Duodenal mucosa (tissue), 2 donors: ENCODE data around the gene PALS2.

Experiments used
- H3K27ac ChIP-seq: one replicate; pipeline ENCODE4 v1.7.0; 2013; ENCODE audit warnings: low read depth, low read length
- H3K27me3 ChIP-seq, 2 donors: one replicate each; pipeline ENCODE4 v1.7.0; 2013; ENCODE audit warnings: low read length in 2 of 2, control low read depth in 1 of 2; ENCODE audit not compliant: insufficient read depth in 2 of 2, control insufficient read depth in 1 of 2
- H3K36me3 ChIP-seq, 2 donors: one replicate each; pipeline ENCODE4 v1.7.0; 2013; ENCODE audit warnings: low read length in 2 of 2, control low read depth in 1 of 2; ENCODE audit not compliant: insufficient read depth in 2 of 2, control insufficient read depth in 1 of 2
- H3K4me1 ChIP-seq, 2 donors: one replicate each; pipeline ENCODE4 v1.7.0; 2013; ENCODE audit warnings: low read length in 2 of 2, control low read depth in 1 of 2; ENCODE audit not compliant: insufficient read depth in 2 of 2, control insufficient read depth in 1 of 2
- H3K4me3 ChIP-seq, 2 donors: one replicate each; pipeline ENCODE4 v1.7.0; 2013; ENCODE audit warnings: low read length in 2 of 2, low read depth in 1 of 2
- H3K9ac ChIP-seq, 2 donors: one replicate each; pipeline ENCODE4 v1.7.0; 2013; ENCODE audit warnings: low read length in 2 of 2, low read depth in 1 of 2
- H3K9me3 ChIP-seq, 2 donors: one replicate each; pipeline ENCODE4 v1.7.0; 2013; ENCODE audit warnings: low read length in 2 of 2, control low read depth in 1 of 2; ENCODE audit not compliant: control insufficient read depth in 1 of 2

The PALS2 gene, protein sequence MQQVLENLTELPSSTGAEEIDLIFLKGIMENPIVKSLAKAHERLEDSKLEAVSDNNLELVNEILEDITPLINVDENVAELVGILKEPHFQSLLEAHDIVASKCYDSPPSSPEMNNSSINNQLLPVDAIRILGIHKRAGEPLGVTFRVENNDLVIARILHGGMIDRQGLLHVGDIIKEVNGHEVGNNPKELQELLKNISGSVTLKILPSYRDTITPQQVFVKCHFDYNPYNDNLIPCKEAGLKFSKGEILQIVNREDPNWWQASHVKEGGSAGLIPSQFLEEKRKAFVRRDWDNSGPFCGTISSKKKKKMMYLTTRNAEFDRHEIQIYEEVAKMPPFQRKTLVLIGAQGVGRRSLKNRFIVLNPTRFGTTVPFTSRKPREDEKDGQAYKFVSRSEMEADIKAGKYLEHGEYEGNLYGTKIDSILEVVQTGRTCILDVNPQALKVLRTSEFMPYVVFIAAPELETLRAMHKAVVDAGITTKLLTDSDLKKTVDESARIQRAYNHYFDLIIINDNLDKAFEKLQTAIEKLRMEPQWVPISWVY

DNA sequence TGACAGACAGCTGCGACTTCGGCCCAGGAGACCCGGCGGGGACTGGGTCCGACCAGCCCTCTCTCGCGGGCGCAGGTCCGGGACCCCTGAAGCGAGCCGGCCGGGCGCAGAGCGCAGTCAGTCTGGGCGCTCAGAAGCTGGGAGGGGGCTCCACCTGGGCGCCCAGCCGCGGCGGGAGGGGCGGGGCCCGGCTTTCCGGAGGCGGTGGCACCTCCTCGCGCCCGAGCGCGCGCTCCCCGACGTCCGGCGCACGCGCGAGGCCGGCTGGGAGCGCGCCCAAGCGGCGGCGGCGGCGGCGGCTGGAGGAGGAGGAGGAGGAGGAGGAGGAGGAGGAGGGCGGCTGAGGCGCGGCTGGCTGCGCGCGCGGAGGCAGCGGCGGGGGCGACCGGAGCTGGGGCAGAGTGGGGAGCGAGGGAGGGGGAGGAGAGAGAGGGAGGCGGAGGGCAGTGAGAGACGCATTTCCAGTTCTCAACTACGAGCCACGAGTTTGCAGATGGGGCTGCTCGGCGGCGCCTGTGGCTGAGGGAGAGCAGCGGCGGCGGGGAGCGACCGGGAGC, at the start of gene PALS2:
TSS of gene PALS2 (plus strand) at position 456 of the 557 bp plus-strand sequence. CDS start 50,216 bp downstream, outside the sequence.
- H3K27ac ChIP-seq = no peak within 1 kb of the TSS

DNA sequence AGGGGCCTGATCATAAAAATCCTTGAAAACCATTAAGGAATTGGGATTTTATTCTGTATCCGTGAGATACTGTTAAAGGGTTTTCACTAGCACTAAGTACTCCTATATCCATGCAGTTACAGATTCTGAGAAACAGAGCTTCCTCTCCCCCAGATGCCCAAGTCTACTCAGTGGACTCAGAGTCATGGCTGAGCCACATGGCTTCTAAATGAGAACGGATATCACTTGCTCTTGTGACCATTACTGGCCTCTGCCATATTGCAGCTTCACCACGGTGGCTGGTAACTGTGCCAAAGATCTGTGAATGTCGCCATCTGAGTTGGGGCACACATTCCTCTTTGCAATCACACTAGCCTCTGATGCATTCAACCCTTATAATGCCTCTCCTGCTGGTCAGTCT, 42.0 kb upstream of the PALS2 start:
- Histone ChIP-seq H3K4me1 (no peaks in the 10 kb centered on the region), H3K4me3 (no peak overlapping the region), H3K27ac (no peak overlapping the region), H3K9me3 (no peaks in the 10 kb centered on the region), H3K36me3 (no peaks in the 10 kb centered on the region), H3K9ac (no peak overlapping the region), H3K27me3 (peaks cover 0 to 4% of the 10 kb centered on the region in 2 donors)

More for the DNA sequence above, at the start of gene PALS2:
- H3K27me3 ChIP-seq = peaks cover 5 to 39% of the 10 kb centered on the region in 2 donors
- H3K9ac ChIP-seq = peak within 1 kb of the TSS; percentile 61 to 65
- no peaks in the 10 kb centered on the region for H3K9me3 ChIP-seq
- H3K36me3 ChIP-seq = no peaks in the 10 kb centered on the region
- peak within 1 kb of the TSS; percentile 78 to 88 for H3K4me3 ChIP-seq
- H3K4me1 ChIP-seq = peaks cover 10 to 25% of the 10 kb centered on the region in 2 donors

DNA sequence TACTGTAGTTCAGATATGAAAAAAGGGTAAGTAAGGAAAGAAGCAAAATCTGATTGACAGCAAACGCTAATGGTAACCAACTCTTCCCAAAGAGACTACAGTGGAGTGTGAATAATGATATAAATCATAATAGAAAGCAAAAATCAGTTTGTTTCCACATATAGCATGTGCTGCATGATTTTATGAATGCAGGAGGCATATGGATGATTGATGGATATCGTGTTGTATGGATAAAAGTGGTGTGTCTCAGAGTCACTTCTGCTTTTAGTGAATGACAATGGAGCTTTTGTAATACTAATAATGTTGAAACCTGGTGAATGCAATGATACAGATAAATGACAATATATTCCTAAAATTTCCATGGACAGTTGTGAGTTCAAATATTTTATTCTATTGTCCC, 36.6 kb upstream of the PALS2 start:
- Histone ChIP-seq H3K4me1 (no peaks in the 10 kb centered on the region), H3K27me3 (peaks cover 0 to under 1% of the 10 kb centered on the region in 2 donors), H3K4me3 (no peak overlapping the region), H3K36me3 (no peaks in the 10 kb centered on the region), H3K9ac (no peak overlapping the region), H3K27ac (no peak overlapping the region), H3K9me3 (no peaks in the 10 kb centered on the region)

DNA sequence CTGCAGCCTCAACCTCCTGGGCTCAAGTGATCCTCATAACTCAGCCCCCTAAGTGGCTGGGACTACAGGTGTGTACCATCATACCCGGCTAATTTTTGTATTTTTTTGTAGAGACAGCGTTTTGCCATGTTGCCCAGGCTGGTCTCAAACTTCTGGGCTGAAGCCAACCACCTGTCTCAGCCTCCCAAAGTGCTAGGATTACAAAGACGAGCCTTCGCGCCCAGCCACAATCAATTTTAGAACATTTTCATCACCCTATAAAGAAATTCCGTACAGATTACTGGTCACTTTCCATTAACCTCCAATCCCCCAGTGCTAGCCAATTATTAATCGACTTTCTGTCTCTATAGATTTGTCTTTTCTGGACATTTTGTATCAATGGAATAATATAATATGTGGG, 32.3 kb upstream of the PALS2 start:
- no peaks in the 10 kb centered on the region for H3K36me3 ChIP-seq
- no peak overlapping the region for H3K9ac ChIP-seq
- H3K27me3 ChIP-seq = no peaks in the 10 kb centered on the region
- H3K9me3 ChIP-seq = no peaks in the 10 kb centered on the region
- H3K4me1 ChIP-seq = no peaks in the 10 kb centered on the region
- H3K27ac ChIP-seq = no peak overlapping the region
- no peak overlapping the region for H3K4me3 ChIP-seq

DNA sequence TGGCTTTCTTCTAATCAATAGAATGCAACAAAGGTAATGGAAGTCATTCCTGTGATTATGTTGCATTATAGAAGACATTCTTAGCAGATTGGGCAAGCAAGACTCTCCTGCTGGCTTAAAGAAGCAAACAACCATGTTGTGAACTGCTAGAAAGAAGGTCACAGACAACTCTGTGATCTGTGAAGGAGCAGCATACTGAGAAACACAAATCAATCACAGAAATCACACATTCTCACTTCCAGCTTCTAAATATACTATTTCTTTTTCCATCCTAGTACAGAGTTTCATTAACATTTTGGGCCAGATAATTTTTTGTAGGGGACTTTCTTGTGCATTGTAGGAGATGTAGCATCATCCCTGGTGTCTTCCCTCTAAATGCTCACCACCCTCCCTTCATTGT, 28.0 kb upstream of the PALS2 start:
- Histone ChIP-seq H3K4me1 (no peaks in the 10 kb centered on the region), H3K36me3 (no peaks in the 10 kb centered on the region), H3K4me3 (no peak overlapping the region), H3K27ac (no peak overlapping the region), H3K27me3 (peaks cover 0 to 3% of the 10 kb centered on the region in 2 donors), H3K9me3 (no peaks in the 10 kb centered on the region), H3K9ac (no peak overlapping the region)

DNA sequence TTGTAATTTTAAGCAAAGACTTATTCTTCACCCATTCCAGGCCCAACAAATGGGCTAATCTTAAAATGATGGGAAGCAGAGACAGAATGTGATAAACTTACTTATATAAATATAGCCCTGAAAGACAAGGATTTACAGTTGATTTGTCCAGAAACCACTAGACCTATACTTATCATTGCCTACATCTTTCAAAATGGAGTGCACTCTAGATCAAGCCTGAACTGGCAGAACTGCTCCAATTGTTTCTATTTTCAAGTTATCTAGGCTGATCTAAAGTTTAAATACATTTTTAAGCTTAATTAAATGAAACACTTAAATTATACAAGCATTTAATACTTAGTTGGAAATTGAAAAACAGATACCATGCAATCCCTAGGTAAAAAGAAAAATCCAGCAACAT, 24.9 kb upstream of the PALS2 start:
- Histone ChIP-seq H3K27ac (no peak overlapping the region), H3K4me1 (no peaks in the 10 kb centered on the region), H3K27me3 (peaks cover 0 to 3% of the 10 kb centered on the region in 2 donors), H3K36me3 (no peaks in the 10 kb centered on the region), H3K4me3 (no peak overlapping the region), H3K9ac (no peak overlapping the region), H3K9me3 (no peaks in the 10 kb centered on the region)

DNA sequence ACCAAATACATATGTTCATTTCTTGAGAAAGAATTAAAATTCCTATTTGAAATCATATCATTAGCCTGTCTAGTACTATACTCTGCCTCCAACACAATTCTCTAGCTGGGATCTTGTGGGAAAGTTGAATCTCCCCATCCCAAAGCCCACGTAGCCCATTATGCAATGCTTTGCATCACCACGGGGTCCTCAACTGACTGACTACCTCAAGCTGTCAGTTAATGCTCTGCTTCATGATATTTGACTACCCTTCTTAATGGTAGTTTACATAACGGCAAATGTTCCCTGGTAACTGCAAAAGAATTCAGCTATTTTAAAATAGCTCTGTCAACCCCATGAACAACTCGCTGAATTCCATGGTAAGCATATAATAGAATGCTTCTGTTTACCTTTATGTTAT, 23.3 kb upstream of the PALS2 start:
- Histone ChIP-seq H3K36me3 (no peaks in the 10 kb centered on the region), H3K4me3 (no peak overlapping the region), H3K9ac (no peak overlapping the region), H3K4me1 (no peaks in the 10 kb centered on the region), H3K27ac (no peak overlapping the region), H3K27me3 (peaks cover 0 to 3% of the 10 kb centered on the region in 2 donors), H3K9me3 (no peaks in the 10 kb centered on the region)

DNA sequence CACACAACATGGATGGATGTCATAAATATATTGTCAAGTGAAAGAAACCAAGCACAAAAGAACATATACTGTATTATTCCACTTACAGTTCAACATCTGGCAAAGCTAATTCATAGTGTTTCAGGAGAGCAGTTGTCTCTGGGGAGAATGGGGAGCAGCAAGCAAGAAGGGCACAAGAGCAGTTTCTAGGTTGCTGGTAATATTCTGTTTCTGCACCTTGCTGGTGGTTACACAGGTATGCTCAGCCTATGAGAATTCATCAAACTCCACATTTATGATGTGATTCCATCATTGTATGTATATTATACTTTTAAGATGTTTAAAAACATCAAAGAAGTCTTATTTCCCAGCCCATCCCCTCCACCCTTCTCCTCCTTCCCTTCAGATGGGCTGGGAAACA, 18.1 kb upstream of the PALS2 start:
- Histone ChIP-seq H3K9ac (no peak overlapping the region), H3K9me3 (no peaks in the 10 kb centered on the region), H3K36me3 (no peaks in the 10 kb centered on the region), H3K4me1 (no peaks in the 10 kb centered on the region), H3K4me3 (no peak overlapping the region), H3K27me3 (no peaks in the 10 kb centered on the region), H3K27ac (no peak overlapping the region)

DNA sequence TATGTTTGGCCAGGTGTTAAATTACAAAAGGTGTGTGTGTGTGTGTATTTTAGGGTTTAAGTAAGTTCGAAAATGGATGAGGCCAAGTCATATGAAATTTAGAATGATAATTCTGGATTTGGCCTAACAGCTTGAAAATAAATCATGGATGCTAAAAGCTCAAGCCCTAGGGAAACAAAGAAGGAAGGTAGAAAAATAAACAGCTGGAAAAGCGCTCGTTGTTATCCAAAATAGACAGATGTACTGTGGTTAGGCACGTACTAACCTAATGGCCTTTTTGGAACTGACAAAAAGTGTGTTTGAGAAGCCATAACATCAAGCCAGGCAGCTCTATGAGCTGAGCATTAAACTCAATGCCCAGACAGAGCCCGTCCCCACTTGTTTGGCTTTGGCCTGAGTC, 17.5 kb upstream of the PALS2 start:
- Histone ChIP-seq H3K9me3 (no peaks in the 10 kb centered on the region), H3K27ac (no peak overlapping the region), H3K4me3 (no peak overlapping the region), H3K4me1 (no peaks in the 10 kb centered on the region), H3K9ac (no peak overlapping the region), H3K27me3 (no peaks in the 10 kb centered on the region), H3K36me3 (no peaks in the 10 kb centered on the region)

DNA sequence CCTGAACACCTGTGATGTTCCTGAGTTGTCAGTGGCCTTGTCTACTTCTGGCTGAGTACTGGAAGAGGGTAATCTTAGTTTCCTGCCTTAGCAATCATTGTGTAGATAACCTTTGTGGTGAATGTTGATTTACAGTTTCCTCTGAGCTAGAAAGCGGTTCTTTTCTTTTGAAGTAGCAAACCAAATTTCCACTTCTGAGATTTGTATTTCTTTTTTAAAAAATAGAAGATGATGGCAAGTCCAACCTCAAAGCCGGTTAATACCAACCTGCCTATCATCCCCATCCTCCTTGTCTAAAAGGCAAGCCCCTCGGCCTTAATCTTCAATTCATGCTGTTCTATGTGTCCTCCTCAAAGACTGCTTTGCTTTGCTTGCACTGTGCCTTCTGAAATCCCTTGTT, 12.5 kb upstream of the PALS2 start:
- Histone ChIP-seq H3K27ac (no peak overlapping the region), H3K4me1 (no peaks in the 10 kb centered on the region), H3K36me3 (no peaks in the 10 kb centered on the region), H3K9me3 (no peaks in the 10 kb centered on the region), H3K9ac (no peak overlapping the region), H3K4me3 (no peak overlapping the region), H3K27me3 (no peaks in the 10 kb centered on the region)
